ENCODE results near the gene CHMP4A. TPM values are rescaled to one million over a fixed set of nuclear protein-coding genes. Genes with fewer than 3 reads are reported as not detected.

The CHMP4A gene
- total and polyA plus RNA-seq, 2 of the 13 experiments (the other 11 are each of a cell fraction or from before 2014, with no cell fraction given), result 83.6 to 113 TPM

GRCh38 chr14:24241829-24242443 lies 28.6 kb upstream of the CHMP4A start (continued):
- TF ChIP-seq BCL3 (CRISPR knock-in tag; IDR thresholded peaks at IDR 0.05) (no peak; the same call in 1 of the 2 replicates), ZBTB7A (CRISPR knock-in tag; IDR thresholded peaks at IDR 0.05) (peak; percentile 24), ZBTB39 (CRISPR knock-in tag; IDR thresholded peaks at IDR 0.05) (peak; percentile 18), SP5 (CRISPR knock-in tag; IDR thresholded peaks at IDR 0.05; ENCODE audit: borderline replicate concordance, low read depth) (peak; percentile 58; the same call in 1 of the 2 replicates), MATR3 (CRISPR knock-in tag; IDR thresholded peaks at IDR 0.05) (peak; percentile 84; the same call in 1 of the 2 replicates), ZNF318 (CRISPR knock-in tag; IDR thresholded peaks at IDR 0.05) (peak; percentile 41; the same call in 1 of the 2 replicates), MAZ (IDR thresholded peaks at IDR 0.05; ENCODE audit: borderline replicate concordance, low read depth, low read length) (peak; percentile 59; the same call in 1 of the 2 replicates), MAZ (CRISPR knock-in tag; IDR thresholded peaks at IDR 0.05; ENCODE audit: low read depth) (no peak), EP300 (IDR thresholded peaks at IDR 0.05; ENCODE audit: low read depth in 2 of 2, low read length in 2 of 2) (peak in 1 of 2 experiments; percentile 86; a peak in 2 of 4 replicates), EP300 (CRISPR knock-in tag; IDR thresholded peaks at IDR 0.05; ENCODE audit: borderline replicate concordance) (no peak; the same call in 1 of the 2 replicates), ZNF558 (CRISPR knock-in tag; IDR thresholded peaks at IDR 0.05; ENCODE audit: borderline replicate concordance) (peak; percentile 13; the same call in 1 of the 2 replicates), YEATS4 (CRISPR knock-in tag; IDR thresholded peaks at IDR 0.05; ENCODE audit: borderline replicate concordance) (no peak), ZNF576 (CRISPR knock-in tag; IDR thresholded peaks at IDR 0.05) (0 out of 2 replicates have a peak, but pooled peaks have one; percentile 31), YY1 (IDR thresholded peaks at IDR 0.05; ENCODE audit: insufficient read depth, insufficient replicate concordance, low read depth, low read length) (peak; percentile 75), ZNF143 (CRISPR knock-in tag; IDR thresholded peaks at IDR 0.05) (no peak)

Data from HepG2 (cell line).